ENCODE measurements around the gene LCP2. TPM values are rescaled to one million over a fixed set of nuclear protein-coding genes. Genes with fewer than 3 reads are reported as not detected.
A peak's percentile ranks its signal among the peaks of the same experiment; 100 is the strongest.

LCP2 gene
- total RNA-seq, 1 donor from 2014 or later, result 10.2 TPM

DNA sequence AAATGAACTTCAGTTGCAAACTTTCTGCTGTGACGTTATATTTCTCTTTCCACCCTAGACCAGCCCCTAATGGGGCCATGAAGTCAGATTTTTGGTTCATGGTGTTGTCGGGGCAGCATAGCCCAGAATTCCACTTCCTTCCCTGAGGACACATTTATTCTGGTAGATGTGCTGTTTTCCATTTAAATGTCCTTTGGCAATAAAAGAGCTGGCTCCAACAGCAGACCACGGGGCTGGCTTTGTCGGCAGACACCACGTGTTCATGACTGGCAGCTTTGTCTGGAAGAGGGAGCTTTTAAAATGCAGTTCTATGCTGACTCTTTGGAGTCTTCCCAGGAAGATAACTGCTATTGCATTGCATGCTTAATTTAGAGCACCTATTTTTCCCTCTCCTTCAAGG lies 17.6 kb upstream of the LCP2 start:
- DNase-seq, result peak; percentile 92

- DNase-seq, result no peak
Observed at GRCh38 chr5:170314541-170315095, 17.0 kb upstream of the LCP2 start.

- DNase-seq, result no peak
Observed at GRCh38 chr5:170313816-170314215, 16.2 kb upstream of the LCP2 start.

DNA sequence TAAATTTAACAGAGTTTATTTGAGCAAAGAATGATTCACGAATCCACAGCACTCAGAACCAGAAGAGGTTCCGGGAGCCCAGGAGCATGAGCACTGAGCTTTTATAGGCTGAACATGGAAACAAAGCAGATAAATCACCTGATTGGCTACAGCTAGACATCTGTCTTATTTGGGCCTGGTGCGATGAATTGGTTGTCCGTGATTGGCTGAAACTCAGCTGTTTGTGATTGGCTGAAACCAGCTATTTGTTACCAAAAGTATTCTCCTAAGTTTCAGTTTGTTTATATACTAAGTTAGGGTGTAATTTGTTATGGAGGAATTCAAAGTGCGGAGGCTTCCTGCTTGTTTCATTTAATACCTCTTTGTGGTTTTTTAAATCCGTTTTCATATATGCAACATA lies 15.8 kb upstream of the LCP2 start:
- no peak for DNase-seq

GRCh38 chr5:170312666-170313065 lies 15.1 kb upstream of the LCP2 start:
- no peak for DNase-seq

- DNase-seq, result no peak
Observed at GRCh38 chr5:170312301-170312595, 14.7 kb upstream of the LCP2 start.

GRCh38 chr5:170311511-170312300 lies 14.1 kb upstream of the LCP2 start:
- DNase-seq, result no peak

- no peak for DNase-seq
Observed at GRCh38 chr5:170310256-170310926, 12.8 kb upstream of the LCP2 start.

DNA sequence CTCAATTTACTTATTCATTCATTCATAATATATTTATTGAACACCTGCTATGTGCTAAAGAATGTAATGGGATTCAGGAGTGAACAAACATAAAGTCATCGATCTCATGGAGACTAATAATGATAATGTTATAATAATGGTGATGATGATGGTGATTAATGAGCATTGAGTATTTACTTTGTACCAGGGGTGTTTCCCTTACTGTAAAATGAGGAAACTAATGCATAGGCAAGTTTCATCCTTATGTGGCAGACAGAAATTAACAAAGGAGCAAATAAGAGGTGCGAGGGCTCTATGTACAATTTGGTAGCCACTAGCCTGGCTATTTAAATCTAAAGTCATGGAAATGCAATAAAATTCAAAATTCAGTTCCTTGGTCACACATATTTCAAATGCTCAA lies 11.1 kb upstream of the LCP2 start:
- no peak for DNase-seq

DNA sequence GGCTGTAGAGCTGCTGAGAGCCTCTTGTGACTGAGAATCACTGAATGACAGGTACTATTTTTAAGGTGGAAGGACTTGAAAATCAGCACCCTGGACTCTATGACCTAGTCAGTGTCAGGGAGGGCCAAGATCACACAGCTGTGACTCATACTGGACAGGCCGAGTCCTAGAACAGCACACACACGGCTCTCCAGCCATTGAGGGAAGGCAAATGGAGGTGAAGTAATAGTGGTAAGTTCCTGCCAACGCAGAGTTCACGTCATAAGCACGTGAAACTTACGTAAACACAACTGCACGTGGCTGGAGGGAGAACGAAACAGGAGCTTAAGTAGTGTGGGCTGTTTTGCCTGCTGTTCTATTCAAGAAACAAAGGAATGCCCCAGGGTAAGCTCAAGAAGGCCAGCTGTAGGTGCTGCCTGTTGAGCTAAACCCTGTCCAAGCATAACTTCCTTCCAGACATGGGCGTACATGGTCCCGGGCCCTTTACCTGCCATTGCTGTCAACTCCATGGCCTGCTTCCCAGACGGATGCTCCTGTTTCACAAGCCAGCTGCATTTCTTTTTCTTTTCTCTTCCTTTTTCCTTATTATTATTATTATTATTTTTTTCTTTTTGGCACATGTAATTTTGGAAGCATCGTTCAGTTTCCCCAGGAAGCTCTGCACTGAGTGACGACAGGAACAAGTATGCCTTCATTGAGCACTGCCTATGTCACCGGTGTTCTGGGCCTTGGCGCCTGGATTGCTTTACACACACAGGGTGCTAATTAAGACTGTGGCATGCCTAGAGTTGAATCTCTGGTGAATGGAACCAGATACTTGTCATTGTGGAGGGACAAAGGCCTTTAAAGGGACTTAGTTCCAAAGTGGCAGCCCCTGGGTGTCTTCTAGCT lies 10.2 kb upstream of the LCP2 start:
- DNase-seq, result no peak

DNA sequence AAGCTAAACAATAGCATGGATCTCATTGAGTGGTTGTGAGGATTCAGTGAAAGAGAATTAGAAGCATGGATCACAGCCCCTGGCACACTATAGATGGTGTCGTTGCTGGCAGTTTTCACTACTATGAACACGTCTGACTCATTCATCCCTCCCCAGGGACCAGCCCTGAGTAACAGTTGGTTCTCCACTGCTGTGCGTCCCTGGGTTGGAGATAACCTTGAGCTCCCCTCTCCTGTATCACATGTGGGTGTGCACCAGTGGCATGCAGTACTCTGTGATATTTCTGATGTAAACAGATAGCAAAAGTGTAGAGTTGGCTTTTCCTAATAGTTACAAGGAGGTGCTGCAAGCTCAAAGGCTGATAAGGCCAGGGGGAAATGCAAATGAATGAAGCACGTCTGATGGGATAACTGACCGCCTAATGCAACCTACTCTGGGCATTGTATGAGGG lies 8.8 kb upstream of the LCP2 start:
- no peak for DNase-seq

DNA sequence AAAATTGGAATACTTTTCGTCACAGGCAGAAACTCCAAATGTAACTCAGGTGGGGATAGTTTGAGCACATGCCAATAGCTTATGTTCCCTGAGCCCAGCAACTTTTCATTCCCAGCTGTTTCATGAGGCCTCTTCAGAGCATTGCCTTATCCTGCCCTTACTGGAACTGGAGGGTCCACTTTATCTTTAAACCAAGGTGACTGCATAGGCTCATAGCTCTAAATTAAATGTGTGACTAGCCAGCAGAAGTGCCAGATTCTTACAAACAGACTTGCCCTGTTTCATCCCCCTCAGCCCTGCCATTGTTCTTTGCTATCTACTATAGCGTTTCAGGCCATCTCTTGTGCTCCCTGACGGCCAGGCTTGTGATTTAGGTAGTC lies 8.1 kb upstream of the LCP2 start:
- DNase-seq, result no peak

- no peak for DNase-seq
Observed at GRCh38 chr5:170305016-170305645, 7.6 kb upstream of the LCP2 start.

- no peak for DNase-seq
Observed at GRCh38 chr5:170303549-170303948, 6.0 kb upstream of the LCP2 start.

GRCh38 chr5:170302653-170303501 lies 5.3 kb upstream of the LCP2 start:
- DNase-seq, result no peak

GRCh38 chr5:170301981-170302652 lies 4.5 kb upstream of the LCP2 start:
- no peak for DNase-seq

DNA sequence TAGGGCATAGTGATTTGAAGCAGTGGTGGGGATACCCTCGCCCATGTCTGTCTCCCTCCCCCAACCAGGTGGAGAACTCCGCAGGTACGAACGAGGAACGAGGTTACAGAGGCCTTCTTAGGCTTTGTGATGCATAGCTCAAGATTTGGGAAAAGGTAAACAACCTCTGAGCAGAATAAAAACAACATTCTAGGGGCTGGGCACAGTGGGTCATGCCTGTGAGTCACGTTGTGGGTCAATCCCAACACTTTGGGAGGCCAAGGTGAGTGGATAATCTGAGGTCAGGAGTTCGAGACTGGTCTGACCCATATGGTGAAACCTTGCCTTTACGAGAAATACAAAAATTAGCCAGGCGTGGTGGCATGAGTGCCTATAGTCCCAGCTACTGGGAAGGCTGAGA lies 3.6 kb upstream of the LCP2 start:
- no peak for DNase-seq

DNA sequence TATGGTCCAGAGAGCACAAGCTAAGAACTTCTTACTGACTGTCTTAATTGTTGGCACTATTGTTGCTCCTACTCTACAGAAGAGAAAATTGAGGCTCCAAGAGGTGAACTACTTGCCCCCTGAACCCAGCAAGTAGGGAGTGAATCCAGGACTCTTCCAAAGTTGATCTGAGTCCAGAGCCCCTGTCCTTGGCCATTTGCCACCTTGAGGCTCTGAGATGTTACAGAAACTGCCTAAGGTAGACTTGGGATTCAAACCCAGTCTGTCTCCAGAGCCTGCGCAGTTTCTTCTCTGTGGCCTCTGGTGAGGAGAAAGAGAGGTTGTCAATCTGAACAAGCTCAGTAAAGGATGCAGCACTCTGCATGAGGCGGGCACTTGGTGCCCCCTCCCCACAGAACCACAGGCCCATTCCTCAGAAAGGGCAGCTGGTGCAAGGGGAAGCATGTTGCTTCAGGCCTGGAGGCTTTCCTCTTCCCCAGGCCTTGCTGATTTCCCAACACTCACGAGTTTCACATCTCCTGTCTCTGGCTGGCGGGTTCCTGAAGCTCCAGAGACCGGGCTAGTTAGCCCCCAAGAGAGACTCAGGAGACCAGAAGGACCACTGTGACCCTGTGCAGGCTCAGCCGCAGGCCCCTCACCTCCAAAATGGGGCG lies 2.9 kb upstream of the LCP2 start:
- no peak for DNase-seq

DNA sequence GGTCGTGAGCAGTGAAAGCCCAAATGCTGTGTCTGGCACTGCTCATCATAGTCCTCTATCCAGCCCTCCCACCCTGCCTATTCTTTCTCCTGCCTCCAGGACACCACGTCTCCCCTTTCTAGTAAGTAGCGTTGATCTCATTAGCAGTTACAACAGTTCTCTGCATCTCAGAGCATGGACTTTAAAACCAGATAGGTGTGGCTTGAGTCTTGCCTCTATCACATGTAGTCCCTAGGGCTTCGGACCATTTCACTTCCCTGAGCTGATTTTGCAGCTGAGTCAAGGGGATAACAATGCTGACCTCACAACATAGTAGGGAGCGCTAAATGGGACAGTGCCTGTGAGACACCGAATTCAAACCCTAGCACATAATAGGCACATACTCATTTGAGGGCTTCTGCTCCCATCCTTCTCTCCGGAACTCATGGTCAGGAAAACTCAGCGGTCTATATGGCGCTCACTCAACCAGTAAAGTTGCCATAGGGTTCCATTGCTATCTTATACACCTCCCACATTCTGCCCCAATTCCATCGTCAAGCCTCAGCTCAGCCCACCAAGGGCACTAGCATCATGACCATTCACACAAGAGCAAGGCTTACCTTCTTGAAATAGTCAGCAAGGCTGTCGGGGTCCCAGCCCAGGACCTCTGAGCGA lies 515 bp downstream of the LCP2 start:
- no peak for DNase-seq
